AG09309 (cell line): ENCODE data around the gene PEX11A.

Experiments
- DNase-seq: peaks from one replicate; pipeline ENCODE4 v3.0.0-alpha.2; 2010; ENCODE audit warnings: low read depth
- H3K4me3 ChIP-seq: 2 replicates; pipeline ENCODE4 v1.5.1; 2011; ENCODE audit warnings: mild to moderate bottlenecking, low read depth, low read length, moderate library complexity; ENCODE audit not compliant: control insufficient read depth
- CTCF ChIP-seq: IDR thresholded peaks from 2 replicates; pipeline ENCODE4 v1.5.1; 2011; ENCODE audit warnings: mild to moderate bottlenecking, low read depth, low read length, inconsistent platforms; ENCODE audit not compliant: insufficient read depth, control insufficient read depth; ENCODE audit errors: missing control alignments

Gene PEX11A

DNA sequence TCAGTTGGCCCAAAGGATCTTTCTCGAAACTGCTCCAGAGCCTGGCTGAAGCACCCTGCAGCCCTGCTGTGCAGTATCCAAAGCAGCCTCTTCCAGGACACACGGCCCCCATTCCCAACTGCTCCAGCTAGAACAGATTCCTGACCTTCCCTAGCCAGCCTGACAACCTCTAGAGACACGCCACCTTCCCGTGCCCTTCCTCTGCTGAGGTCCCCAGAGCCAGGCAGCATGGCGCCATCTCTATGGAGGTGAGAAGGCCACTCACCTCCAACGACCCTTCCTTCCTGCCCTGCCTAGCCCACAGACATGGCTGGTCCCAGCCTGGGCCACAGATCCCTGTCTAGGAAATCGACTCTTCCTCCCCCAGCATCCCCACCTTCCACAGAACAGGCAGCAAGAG, 38.4 kb downstream of the PEX11A start:
- TF ChIP-seq CTCF: no peak
- DNase-seq: no peak
- no peak overlapping the region for H3K4me3 ChIP-seq

DNA sequence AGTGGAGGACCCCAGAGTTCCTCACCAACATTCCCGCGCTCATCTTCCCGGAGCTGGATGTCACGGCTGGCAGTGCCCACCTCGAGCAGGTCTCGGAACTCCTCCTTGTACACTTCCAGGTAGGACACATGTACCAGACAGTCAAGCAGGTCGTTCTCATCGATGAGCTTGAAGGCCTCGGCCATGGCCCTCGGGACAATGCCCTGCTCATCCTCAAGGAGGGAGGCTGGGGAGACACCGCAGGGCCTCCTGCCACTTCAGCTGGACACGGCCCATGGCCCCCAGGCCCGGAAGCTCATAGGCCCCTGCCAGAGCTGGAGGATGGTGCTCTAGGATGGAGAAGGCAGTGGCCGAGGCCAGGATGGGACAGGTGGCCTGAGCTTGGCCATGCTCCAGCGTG, 40.8 kb downstream of the PEX11A start:
- no peak overlapping the region for H3K4me3 ChIP-seq
- no peak for DNase-seq
- no peak for TF ChIP-seq CTCF

DNA sequence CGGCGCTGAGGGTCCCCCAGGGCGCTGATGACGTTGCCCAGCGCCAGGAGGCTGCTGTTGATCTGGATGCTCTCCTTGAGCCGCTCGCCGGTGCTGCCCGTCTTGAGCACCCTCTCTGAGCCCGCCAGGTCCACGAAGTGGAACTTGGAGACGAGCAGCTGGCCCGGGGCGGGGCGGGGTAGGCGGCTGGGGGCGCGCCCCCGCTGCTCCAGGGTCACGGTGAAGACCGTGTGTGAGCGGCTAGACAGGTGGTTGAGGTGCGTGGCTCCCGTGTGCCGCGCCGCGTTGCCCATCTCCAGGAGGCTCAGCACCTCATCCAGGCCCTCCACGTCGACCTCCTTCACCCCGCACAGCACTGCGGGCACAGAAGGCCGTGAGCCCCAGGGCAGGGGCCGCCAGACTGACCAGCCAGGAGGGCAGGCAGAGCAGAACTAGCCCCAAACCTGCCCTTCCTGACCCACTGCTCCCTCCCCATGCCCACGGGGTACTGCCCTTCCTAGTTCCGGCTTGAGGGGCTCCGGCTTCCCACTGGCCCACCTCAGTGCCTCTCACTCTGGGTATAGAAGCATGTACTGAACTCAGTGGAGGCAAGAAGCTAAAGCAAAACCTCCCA, 41.4 kb downstream of the PEX11A start:
- no peak for TF ChIP-seq CTCF
- no peak overlapping the region for H3K4me3 ChIP-seq
- DNase-seq: no peak

GRCh38 chr15:89648106-89649012, 42.2 kb downstream of the PEX11A start:
- no peak overlapping the region for H3K4me3 ChIP-seq
- DNase-seq: no peak
- TF ChIP-seq CTCF: no peak

DNA sequence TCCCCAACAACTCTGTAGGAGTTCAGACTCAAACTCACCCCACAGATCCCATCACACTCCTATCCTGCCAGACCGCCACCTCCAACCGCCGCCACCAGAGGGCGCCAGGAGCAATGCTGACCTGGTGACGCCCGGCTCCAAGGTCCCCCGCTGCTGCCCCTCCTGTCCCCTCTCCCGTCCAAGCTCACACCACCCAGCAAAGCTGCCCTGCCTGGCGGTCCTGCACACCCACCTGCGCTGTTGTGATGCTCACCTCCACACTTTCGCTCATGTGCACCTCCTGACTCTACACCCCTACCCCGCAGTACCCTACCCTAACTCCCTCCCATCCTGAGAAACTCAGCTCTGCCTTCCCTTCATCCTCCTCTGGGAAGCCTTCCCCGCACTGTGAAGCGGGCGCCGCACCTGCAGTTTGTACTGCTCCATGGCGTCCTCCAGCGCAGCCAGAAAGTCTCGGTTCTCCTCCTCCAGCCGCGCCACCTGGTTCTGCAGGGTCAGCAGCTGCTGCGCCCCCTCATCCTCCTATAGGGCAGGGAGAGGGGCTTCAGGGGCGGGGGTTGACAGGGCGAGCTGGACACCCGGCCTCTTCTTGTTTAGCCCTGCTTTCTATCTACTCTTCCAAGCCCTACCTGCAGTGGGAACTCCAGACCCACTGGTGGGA, 43.2 kb downstream of the PEX11A start:
- DNase-seq: no peak
- TF ChIP-seq CTCF: peak; percentile 91
- H3K4me3 ChIP-seq: no peak overlapping the region

- TF ChIP-seq CTCF: no peak
- no peak overlapping the region for H3K4me3 ChIP-seq
- DNase-seq: no peak
Observed at GRCh38 chr15:89646416-89647141, 44.0 kb downstream of the PEX11A start.
